NCI-H2196 treated with DMSO at 0.1 percent for 48 hours (cell line): ENCODE data around the gene TRAPPC12.
"Not testable (repeated sequence)": the region's sequence is repeated elsewhere in the genome, so short reads cannot be mapped to it uniquely, and the experiment has no call there.

ENCODE experiments used
- DNase-seq: peaks from one replicate; lab custom pipeline; 2025; ENCODE audit not compliant: unreplicated experiment; lab: John Stamatoyannopoulos, UW

TRAPPC12 gene

DNA sequence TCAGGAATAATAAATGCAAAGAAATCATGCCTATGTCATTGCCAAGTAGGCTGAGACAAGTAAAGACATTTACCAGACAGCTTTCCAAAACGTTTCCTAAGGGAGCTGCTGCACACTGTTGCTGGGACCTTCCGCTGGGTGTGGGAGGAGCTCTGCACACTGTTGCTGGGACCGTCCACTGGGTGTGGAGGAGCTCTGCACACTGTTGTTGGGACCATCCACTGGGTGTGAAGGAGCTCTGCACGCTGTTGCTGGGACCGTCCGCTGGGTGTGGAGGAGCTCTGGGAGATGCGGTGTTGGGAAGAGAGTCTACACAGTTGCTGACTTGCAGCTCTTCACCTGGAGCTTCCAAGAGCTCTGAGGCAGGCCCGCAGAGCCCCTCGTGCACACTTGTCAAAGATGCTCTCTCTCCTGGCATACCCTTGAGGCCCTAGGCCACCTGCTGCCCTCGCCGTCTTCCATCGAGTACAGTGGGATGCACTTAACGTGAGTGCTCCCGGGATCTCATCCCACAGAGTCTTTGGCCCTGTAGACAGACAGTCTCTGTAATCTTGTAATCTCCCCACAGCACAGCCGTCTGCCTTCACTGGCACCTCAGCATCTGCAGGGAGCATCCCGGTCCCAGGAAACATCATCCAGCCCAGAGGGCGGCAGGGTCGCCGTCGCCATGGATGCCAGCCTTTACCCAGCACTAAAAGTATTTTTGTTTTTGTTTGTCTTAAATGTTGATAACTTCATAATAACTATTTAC lies 51.4 kb downstream of the TRAPPC12 start:
- no peak for DNase-seq

- DNase-seq = no peak
Measured at GRCh38 chr2:3432067-3432466, 52.6 kb downstream of the TRAPPC12 start.

DNA sequence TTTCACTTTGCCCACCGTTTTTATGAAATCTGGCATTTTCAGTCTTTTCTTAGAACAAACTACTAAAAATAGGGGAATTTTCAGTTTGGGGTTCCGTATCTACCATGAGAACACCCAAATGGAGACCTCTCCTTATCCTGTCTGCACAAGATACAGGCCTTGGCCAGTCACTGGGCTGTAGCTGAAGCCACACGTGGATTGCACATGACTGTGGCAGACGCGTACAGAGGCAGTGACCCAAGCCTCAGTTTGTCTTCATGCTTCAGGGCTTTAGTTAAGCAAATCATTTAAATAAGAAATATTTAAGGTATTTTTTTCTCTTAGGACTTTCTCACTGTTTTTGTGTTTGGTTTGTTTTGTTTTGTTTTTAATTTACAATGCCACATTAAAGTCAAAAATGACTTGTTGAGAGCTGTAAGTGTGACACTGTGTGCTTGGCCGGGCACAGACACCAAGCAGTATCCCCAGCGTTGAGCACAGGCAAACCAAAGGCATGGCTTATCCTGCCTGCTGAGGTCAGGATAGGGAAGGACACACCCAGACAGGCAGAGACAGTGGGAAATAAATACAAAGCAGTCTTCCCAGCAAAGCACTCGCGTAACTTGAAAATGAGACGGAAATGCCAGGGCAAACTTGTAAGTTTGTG lies 53.3 kb downstream of the TRAPPC12 start:
- no peak for DNase-seq

DNA sequence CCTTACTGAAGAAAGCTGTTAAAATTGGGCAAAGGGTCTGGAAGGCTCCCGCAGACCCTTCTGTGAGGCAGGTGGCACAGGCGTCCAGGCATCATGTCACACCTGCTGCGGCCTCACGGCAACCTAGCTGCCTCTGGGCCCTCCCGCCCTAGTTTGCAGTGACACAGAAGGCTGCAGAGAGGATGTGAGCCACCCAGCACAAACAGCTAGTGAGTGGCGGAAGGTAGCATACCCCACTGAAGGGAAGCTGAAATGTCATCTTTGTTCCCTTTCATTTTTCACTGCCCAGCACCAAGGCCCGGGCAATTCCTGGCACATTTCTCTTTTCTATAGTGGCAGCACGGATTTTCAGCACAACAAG lies 53.8 kb downstream of the TRAPPC12 start:
- DNase-seq = no peak

DNA sequence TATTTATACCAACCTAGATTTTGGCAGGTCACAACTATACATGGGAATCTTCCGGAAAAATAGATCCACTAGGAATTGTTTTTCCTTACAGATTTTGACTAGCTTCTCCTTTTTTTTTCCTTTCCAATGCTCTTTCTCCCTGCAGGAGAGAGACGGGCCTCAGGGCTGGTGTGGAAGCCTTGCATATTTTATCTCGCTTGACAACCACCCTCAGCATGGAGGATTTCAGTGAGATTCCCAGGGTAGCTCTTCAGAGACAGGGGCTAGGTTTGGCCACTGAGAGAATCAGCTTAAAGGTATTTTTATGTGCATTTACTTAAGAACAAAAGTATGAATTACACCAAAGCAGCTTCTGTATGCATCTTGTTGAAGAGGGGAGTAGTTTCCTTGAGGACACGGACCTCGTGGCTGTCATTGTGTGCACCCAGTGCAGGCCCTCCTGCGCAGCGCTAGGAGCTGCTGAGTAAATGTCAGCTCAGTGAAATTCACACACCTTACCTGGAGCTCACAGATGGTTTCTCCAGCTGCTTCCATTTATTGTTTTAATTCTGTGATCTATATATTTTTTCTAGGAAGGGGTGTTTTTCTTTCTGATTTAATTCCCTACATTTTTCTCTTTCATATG lies 54.4 kb downstream of the TRAPPC12 start:
- no peak for DNase-seq

GRCh38 chr2:3434654-3435053 lies 55.2 kb downstream of the TRAPPC12 start:
- DNase-seq = no peak

GRCh38 chr2:3435445-3435844 lies 56.0 kb downstream of the TRAPPC12 start:
- DNase-seq = peak; percentile 11

GRCh38 chr2:3440477-3440876 lies 61.0 kb downstream of the TRAPPC12 start:
- DNase-seq = no peak

DNA sequence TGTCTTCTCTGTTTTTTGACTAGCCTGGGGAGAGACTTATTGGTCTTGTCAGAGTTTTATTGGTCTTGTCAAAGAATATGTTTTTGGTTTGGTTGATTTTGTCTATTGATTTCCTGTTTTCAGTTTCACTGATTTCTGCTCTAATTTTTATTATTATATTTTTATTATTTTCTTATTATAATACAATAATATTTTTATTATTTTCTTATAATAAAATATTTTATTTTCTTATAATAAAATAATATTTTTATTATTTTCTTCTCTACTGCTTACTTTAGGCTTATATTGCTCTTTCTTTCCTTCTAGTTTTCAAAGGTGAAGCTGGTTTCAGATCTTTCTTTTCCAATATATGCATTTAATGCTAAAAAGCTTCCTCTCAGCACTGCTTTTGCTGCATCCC lies 62.0 kb downstream of the TRAPPC12 start:
- no peak for DNase-seq

DNA sequence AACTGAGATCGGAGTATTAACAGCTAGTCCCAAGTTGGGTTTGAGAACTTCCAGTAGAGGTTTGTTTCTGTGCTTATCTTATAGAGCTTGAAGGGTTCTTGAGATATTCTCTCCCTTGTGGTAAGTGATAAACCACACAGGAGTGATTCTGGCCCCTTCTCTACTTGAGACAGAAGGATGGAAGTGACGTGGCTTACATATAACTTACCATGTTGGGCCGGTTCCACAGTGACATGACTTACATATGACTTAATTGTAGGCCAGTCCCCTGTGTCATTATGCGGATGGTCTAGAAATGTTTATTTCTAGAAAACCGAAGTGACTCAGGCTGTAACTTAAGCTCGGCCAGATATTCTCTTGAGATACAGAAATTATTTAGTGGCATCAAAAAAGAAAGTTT lies 62.7 kb downstream of the TRAPPC12 start:
- DNase-seq = no peak

- DNase-seq = no peak
Measured at GRCh38 chr2:3443083-3443482, 63.6 kb downstream of the TRAPPC12 start.

DNA sequence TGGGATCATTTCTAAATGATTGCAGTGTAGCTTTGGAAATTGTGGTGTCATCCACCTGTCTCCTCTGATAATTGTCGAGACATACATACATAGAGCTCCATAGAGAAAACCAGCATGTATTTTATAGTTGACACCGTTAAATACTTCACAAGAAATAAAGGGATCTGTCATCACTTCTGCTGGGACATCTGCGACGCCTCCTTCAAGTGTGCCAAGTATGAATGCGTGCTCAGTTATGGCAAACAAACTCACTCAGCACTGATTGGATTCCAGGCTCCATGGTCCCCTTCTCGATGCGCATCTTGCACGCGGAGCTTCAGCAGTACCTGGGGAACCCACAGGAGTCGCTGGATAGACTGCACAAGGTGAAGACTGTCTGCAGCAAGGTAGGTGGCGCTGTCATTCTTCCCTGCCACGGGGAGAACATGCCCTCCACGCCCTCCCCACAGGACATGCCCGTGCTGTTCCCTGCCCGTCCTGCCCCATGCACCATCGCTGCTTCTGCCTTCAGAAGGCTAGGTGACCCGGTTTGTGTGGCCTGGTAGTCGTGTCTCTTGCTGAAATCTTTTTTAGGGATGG lies 64.1 kb downstream of the TRAPPC12 start:
- no peak for DNase-seq

DNA sequence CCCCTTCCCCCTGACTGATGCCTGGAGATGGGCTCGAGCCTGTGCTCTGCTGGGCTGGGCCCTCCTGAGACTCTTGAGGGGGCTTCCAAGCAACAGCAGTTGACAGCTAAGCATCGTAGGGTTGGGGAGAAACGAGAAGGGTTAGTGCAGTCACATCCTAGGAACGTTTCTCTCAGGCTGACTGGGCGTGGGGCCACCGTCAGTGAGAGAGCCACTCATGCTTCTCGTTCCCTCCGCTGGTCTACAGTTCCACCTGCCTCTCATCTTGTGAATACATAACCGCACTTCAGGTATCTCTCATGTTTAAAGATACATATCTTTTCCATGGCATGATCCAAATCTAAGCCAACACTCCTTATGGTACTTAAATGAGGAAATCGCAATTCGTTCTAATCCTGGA lies 66.4 kb downstream of the TRAPPC12 start:
- no peak for DNase-seq

GRCh38 chr2:3446381-3446780 lies 66.9 kb downstream of the TRAPPC12 start:
- no peak for DNase-seq

GRCh38 chr2:3447186-3447585 lies 67.7 kb downstream of the TRAPPC12 start:
- not testable (repeated sequence) for DNase-seq

DNA sequence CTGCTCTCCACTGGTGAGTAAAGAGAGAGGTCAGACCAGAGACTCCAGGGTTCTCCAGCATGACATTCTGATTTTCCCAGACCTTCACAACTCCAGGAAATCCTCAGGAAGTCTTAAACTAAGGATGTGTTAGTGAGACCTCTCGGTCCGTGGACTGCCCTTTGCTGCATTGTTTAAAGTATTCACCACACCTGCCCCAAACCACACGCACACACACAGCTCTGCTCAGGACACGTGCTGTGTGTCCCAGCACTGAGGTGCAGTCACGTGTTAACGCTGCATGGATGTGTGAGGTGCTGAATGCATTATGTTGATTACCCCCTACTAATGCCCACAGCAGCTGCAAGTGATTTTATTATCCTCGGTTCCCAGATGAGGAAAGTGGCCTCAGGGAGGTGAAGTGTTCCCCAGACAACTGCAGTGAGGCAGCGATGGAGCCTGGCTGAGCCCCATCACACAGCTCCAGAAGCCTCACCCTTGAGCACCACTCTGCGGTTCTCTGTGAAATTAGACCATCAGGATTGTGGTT lies 68.4 kb downstream of the TRAPPC12 start:
- DNase-seq = no peak

DNA sequence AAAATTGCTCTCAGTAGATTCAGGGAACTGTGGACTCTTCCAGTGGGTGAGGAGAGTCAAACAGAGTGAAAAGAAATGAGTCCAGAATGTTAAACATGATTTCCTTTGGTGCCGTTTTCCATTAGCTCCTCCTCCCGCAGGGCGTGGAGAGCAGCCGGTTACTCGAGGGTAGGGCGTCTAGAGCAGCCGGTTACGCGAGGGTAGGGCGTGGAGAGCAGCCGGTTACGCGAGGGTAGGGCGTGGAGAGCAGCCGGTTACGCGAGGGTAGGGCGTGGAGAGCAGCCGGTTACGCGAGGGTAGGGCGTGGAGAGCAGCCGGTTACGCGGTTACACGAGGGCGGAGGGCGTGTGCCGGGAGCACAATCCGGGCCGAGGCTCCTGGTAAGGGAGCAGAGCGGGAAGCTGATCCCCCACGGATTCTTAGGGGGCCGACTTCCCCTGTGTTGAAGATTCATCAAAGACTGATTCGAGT lies 69.0 kb downstream of the TRAPPC12 start:
- not testable (repeated sequence) for DNase-seq

GRCh38 chr2:3449086-3449485 lies 69.6 kb downstream of the TRAPPC12 start:
- no peak for DNase-seq

GRCh38 chr2:3449936-3450335 lies 70.4 kb downstream of the TRAPPC12 start:
- no peak for DNase-seq

- DNase-seq = no peak
Measured at GRCh38 chr2:3450385-3451010, 71.0 kb downstream of the TRAPPC12 start.

DNA sequence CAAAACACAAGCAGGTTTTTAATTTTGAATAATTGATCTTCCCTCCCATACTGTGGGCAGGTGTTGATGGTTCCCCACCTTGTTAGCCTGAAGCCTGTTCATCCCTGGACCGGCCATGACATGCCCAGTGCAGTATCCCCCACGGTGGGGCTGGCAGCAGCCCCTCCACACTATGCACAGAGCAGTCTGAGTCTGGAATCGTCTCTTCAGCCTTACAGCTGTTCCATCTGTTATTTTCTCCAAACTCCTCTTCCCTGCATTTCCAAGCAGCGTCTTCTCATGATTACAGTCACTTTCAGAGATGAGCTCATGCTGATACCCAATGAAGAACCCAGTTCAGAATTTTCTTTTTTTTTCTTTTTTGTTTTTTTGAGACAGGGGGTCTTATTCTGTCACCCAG lies 71.7 kb downstream of the TRAPPC12 start:
- no peak for DNase-seq
